Raji (cell line): ENCODE data around the gene ACE.

Experiments used
- POLR2A ChIP-seq: IDR thresholded peaks from 2 replicates; pipeline ENCODE4 v1.6.1; 2011; ENCODE audit warnings: low read depth, low read length, control low read depth; ENCODE audit not compliant: insufficient read depth

ACE gene

GRCh38 chr17:63542218-63542545 is 65.3 kb downstream of the ACE start:
- TF ChIP-seq POLR2A = no peak

- no peak for TF ChIP-seq POLR2A
These were observed 66.3 kb downstream of the ACE start for GRCh38 chr17:63542942-63543821.

GRCh38 chr17:63543822-63544420 is 67.1 kb downstream of the ACE start:
- TF ChIP-seq POLR2A = no peak

GRCh38 chr17:63544467-63545301 is 67.8 kb downstream of the ACE start:
- TF ChIP-seq POLR2A = no peak

- TF ChIP-seq POLR2A = no peak
These were observed 69.6 kb downstream of the ACE start for GRCh38 chr17:63546308-63547082.

GRCh38 chr17:63547083-63547523 is 70.2 kb downstream of the ACE start:
- TF ChIP-seq POLR2A = no peak
